ENCODE results near the gene RBKS.

RBKS gene

GRCh38 chr2:27890146-27890923 lies at the start of gene RBKS, which contains the start of gene BABAM2:
Gene RBKS (minus strand): TSS chr2:27890387. CDS start chr2:27890345, 42 bp downstream.
Gene BABAM2 (plus strand): TSS chr2:27890729. CDS start chr2:27894557, 3,828 bp downstream.
- DNase-seq, result peak; percentile 87

GRCh38 chr2:27935026-27935425 lies 44.8 kb upstream of the RBKS start:
- DNase-seq, result no peak

GRCh38 chr2:27932396-27932795 lies 42.2 kb upstream of the RBKS start:
- no peak for DNase-seq

- no peak for DNase-seq
Measured at GRCh38 chr2:27931361-27931950, 41.3 kb upstream of the RBKS start.

- DNase-seq, result no peak
Measured at GRCh38 chr2:27929916-27930486, 39.8 kb upstream of the RBKS start.

DNA sequence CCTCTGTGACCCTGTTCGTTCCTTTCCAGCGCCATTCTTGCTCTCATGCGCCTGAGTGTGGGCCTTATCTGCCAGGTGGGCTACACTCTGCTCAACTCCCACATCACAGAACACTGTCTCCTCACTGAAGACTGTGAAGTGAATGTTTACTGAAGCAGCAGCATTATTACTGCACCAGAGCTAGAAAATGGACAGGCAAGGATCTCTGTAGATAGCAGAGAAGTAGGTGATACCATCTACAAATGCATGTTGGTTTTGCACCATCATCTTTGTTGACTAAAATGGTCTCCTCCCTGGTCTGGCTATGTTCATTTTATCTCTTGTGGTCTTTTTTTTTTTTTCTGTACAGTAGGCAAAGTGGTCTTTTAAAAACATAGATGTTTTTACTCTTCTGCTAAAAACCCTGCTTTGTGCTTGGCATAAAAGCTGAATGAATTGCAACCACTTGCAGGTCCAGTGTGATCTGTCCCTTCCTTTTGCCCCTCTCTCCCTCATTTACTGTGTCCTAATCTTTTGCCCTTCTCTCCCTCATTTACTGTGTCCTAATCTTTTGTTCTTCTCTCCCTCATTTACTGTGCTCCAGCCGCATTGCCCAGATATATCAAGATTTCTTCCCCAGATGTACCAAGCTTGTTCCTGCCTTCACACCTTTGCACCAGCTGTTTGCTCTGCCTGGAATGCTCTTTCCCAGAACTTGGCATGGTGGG lies 35.7 kb upstream of the RBKS start:
- DNase-seq, result no peak

DNA sequence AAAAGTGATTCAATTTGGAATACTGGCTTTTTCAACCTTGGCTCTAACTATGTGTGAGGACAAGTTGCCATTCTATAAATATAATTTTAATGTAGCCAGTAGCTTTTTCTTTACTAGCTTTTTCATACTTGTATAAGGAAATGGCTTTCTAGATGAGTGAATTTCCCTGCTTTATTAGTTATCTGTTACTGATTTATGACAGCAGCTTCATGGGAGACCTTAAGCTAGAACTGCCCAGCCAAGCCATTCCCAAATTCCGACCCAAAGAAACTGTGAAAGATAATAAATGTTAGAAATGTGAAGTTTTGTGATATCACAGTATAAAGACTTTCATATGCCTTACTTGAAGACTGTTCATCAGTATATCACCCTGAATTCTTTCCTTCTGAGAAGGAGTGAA lies 32.7 kb upstream of the RBKS start:
- no peak for DNase-seq

DNA sequence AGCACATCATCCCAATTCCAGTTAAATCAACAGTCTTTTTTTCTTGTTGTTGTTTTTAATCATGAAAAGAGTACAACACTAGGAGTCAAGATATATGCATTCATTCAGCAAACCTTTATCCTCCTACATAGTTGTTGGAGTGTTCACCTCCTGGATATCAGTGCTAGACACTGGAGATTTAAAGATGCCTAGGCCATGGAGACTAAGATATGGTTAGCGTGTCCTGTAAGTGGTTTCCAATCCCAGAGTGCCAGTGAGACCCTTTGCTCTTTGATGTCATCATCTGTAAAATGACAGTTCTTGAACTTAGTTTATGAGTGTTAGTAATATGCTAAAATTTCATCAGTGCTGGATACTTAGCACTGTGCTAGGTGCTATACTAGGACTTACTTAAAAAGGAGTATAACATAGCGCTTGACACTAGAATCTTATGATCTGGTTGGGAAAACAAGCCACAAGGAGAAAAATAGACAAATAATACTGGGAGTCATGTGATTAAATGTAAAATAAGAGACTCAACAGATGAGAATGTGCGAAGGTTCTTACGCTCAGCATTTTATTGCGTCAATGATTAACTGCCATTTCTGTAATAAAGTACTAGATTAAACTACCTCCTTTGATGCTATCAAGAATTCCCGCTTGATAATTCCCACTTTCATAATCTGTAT lies 31.8 kb upstream of the RBKS start:
- no peak for DNase-seq

GRCh38 chr2:27921424-27921823 lies 31.2 kb upstream of the RBKS start:
- no peak for DNase-seq

DNA sequence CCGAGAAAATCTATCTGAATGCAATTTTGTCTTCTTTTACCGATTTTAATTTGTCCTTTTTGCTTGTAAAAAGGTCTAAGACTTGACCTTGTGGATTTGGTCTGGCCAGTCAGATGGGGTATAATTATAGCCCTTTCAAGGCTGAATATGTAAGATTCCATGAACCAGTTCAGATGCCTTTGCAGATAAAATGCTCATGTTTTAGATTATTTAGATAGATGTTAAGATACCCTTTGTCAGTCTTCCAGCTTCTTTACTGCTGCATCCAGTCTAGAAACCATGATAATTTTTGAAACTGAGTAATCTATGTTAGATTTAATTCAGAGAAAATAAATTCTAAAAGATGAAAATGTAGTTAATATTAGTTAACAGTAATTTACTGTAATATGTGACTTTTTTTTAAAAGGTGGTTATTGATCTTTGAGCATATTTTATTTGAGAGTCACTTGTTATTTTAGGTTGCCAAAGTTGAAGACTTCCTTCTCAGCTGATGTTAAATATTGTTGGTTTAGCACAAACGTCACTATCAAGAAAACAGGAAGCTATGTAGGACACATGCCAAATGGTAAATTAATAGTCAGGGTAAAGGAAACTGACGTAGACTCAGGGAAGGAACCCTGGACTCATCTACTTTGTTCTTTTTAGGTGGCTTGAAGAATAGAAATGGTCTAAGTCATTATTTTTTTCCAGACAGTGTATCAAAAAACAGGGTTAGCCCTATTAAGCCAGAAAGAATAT lies 30.1 kb upstream of the RBKS start:
- no peak for DNase-seq

DNA sequence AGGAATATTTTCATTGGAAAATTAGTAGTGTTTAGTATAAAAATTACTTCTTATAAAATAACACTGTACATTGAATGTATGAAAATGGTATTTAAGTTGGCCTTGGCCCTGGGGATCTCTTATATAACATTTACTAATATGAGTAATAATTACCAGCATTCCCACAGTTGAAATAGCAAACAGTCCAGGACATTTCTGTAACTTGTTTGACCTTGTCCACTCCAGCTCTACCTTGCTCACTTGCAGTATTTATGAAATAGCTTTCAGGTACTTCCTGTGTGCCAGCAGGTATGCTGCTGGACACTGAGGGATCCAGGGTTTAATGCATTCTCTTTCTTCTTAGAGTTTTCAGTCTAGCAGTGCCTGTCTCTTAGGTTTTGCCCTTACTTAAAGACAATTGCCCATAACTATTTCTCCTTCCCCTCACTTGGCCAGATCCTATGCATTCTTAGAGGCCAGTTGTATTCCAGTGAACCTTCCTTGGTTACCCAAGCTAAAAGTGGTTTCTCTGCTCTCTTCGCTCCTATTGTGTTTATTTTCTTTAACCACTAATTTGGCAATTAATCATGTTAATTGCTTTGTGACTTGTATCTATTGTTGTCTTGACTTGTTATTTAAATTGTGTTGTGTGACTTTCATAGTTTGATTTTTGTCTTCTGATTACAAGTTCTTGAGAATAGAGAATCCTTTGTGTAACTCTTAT lies 26.3 kb upstream of the RBKS start:
- no peak for DNase-seq

- DNase-seq, result no peak
Measured at GRCh38 chr2:27915874-27916273, 25.7 kb upstream of the RBKS start.

DNA sequence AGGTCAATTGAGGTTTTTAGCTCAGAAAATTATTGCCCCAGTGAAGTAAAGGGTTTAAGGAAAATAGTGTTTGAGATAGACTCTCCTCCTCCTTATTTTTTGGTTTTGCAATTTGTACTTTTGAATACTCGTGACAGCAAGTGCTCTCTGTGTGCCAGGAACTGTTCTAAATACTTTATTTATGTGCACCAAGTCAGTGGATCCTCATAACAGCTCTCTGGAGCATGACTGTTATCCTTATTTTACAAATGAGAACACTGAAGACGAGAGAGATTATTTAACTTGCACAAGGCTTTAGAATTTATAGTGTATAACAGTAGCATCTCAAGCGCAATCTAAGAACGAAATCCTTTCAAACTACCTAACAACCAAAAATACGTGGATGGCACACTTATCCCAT lies 25.0 kb upstream of the RBKS start:
- DNase-seq, result no peak

- no peak for DNase-seq
Measured at GRCh38 chr2:27914805-27915175, 24.6 kb upstream of the RBKS start.

GRCh38 chr2:27914041-27914804 lies 24.0 kb upstream of the RBKS start:
- no peak for DNase-seq

- no peak for DNase-seq
Measured at GRCh38 chr2:27912512-27912911, 22.3 kb upstream of the RBKS start.

- DNase-seq, result no peak
Measured at GRCh38 chr2:27911458-27912210, 21.4 kb upstream of the RBKS start.

DNA sequence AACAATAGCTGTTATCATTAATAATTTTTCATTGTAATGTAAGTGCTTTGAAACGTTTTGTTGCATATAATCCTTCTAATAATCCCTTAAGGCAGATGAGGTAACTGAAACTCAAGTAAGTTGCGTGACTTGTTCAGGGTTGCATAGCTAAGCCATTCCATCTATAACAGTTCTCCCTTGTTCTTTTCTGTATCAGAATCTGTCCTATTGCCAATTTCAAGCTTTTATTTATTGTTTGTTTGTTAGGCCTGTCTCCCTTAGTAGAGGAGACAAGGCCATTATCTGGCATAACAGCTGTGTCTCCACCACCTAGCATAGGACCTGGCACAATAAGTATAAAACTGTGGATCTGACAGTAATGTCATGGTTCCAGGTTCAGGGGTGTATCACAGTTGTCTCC lies 19.7 kb upstream of the RBKS start:
- no peak for DNase-seq

- DNase-seq, result no peak
Measured at GRCh38 chr2:27907547-27907946, 17.4 kb upstream of the RBKS start.

DNA sequence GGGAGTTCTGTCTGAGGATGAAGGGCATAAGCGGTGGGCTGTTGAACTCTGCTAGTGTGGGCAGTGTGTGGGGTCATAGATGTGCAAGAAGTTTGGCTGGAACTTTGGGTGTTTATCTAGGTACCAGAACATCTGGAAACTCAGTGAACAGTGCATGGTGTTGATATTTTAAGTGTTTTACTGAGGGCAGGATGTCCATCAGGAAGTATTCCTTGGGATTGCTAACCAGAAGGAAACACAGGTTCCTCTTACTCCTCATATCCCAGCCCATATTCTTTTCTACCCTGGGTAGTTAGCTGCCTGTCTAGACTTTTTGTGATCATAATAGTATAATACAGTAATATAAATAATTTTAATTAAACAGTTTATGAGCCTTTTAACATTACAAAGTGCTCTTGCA lies 15.9 kb upstream of the RBKS start:
- DNase-seq, result no peak

GRCh38 chr2:27904405-27904665 lies 14.1 kb upstream of the RBKS start:
- no peak for DNase-seq
